Dermis microvascular lymphatic vessel endothelial cell (primary cell): ENCODE results near the gene DIP2A. TPM values are rescaled to one million over a fixed set of nuclear protein-coding genes. Genes with fewer than 3 reads are reported as not detected.
"Not testable (repeated sequence)": the region's sequence is repeated elsewhere in the genome, so short reads cannot be mapped to it uniquely, and the experiment has no call there.

Source experiments
- DNase-seq, 2 donors: peaks; one replicate each; pipeline versions ENCODE4 v3.0.0 to v3.0.0-alpha.2; 2010; ENCODE audit warnings: low read depth in 2 of 2
- total RNA-seq: library from RNA; depleted of rRNA; stranded (reverse); fragments of >200 nt; gene quantifications from 2 replicates; pipeline ENCODE4 v1.2.1, GENCODE V29; 2014

The DIP2A gene
- total RNA-seq, 1 donor from 2014 or later = 19.0 TPM

GRCh38 chr21:46556802-46557201 lies 98.1 kb downstream of the DIP2A start:
- no peak for DNase-seq

GRCh38 chr21:46557469-46557868 lies 98.8 kb downstream of the DIP2A start:
- no peak for DNase-seq

- no peak for DNase-seq
Measured at GRCh38 chr21:46557919-46558392, 99.3 kb downstream of the DIP2A start.

- DNase-seq = no peak
Measured at GRCh38 chr21:46559291-46559983, 100.7 kb downstream of the DIP2A start.

- DNase-seq = no peak
Measured at GRCh38 chr21:46560568-46561444, 102.1 kb downstream of the DIP2A start.

GRCh38 chr21:46561445-46562090 lies 102.9 kb downstream of the DIP2A start:
- no peak for DNase-seq

- DNase-seq = no peak
Measured at GRCh38 chr21:46562472-46562871, 103.8 kb downstream of the DIP2A start.

- DNase-seq = no peak
Measured at GRCh38 chr21:46562964-46563607, 104.4 kb downstream of the DIP2A start.

- DNase-seq = no peak
Measured at GRCh38 chr21:46564391-46564790, 105.7 kb downstream of the DIP2A start.

- no peak for DNase-seq
Measured at GRCh38 chr21:46567348-46567747, 108.7 kb downstream of the DIP2A start.

GRCh38 chr21:46568562-46568961 lies 109.9 kb downstream of the DIP2A start:
- no peak for DNase-seq

- no peak for DNase-seq
Measured at GRCh38 chr21:46569081-46569480, 110.4 kb downstream of the DIP2A start.

GRCh38 chr21:46570119-46570518 lies 111.4 kb downstream of the DIP2A start:
- no peak for DNase-seq

- no peak for DNase-seq
Measured at GRCh38 chr21:46570631-46571030, 111.9 kb downstream of the DIP2A start.

- DNase-seq = no peak
Measured at GRCh38 chr21:46572850-46573249, 114.2 kb downstream of the DIP2A start.

GRCh38 chr21:46577786-46578185 lies 119.1 kb downstream of the DIP2A start:
- not testable (repeated sequence) for DNase-seq

- not testable (repeated sequence) for DNase-seq
Measured at GRCh38 chr21:46579394-46579793, 120.7 kb downstream of the DIP2A start.

- DNase-seq = no peak
Measured at GRCh38 chr21:46581780-46582307, 123.2 kb downstream of the DIP2A start.

- DNase-seq = no peak
Measured at GRCh38 chr21:46585191-46585953, 126.7 kb downstream of the DIP2A start.

GRCh38 chr21:46594276-46594675 lies 135.6 kb downstream of the DIP2A start:
- DNase-seq = no peak

GRCh38 chr21:46596201-46596600 lies 137.5 kb downstream of the DIP2A start:
- no peak for DNase-seq
